A549 (cell line): ENCODE measurements around the gene HIVEP3.

Experiments
- BHLHE40 ChIP-seq: IDR thresholded peaks from 2 replicates; pipeline ENCODE4 v1.6.1; 2012; ENCODE audit warnings: low read depth, low read length, inconsistent platforms
- CHD2 ChIP-seq: fragments of 150-350 bp; IDR thresholded peaks from 2 replicates; pipeline ENCODE4 v1.6.1; 2014; ENCODE audit warnings: low read length; ENCODE audit not compliant: partially characterized antibody
- CTCF ChIP-seq: fragments of >200 bp; sonication (Bioruptor Twin); formaldehyde crosslinking; IDR thresholded peaks from 3 replicates; pipeline ENCODE4 v1.5.1; 2016
- FOSL2 ChIP-seq, 2 experiments: fragments of 450-650 bp in 1 of 2; fragments of >200 bp in 1 of 2; sonication (Bioruptor Twin) in 1 of 2; formaldehyde crosslinking; IDR thresholded peaks; 2 replicates each; pipeline versions ENCODE4 v1.5.0 to v1.6.1; 2016 to 2020; ENCODE audit warnings: mild to moderate bottlenecking in 1 of 2, moderate library complexity in 1 of 2
- FOXS1 ChIP-seq: fragments of 250-450 bp; sonication (Bioruptor Pico); IDR thresholded peaks from 2 replicates; pipeline ENCODE4 v1.5.0; 2020; ENCODE audit warnings: mild to moderate bottlenecking, moderate library complexity
- HDAC2 ChIP-seq: fragments of 200-600 bp; sonication (generic); IDR thresholded peaks from 2 replicates; pipeline ENCODE4 v1.6.1; 2016
- HEYL ChIP-seq: fragments of 250-450 bp; sonication (Bioruptor Pico); IDR thresholded peaks from 2 replicates; pipeline ENCODE4 v1.8.0; 2021; ENCODE audit warnings: mild to moderate bottlenecking, moderate library complexity
- HOXB5 ChIP-seq: fragments of 250-450 bp; sonication (Bioruptor Pico); IDR thresholded peaks from 2 replicates; pipeline ENCODE4 v1.5.0; 2020; ENCODE audit warnings: mild to moderate bottlenecking, moderate library complexity
- MAFK ChIP-seq: fragments of 450-650 bp; IDR thresholded peaks from 2 replicates; pipeline ENCODE4 v1.6.1; 2014; ENCODE audit not compliant: partially characterized antibody
- MYC ChIP-seq: IDR thresholded peaks from 2 replicates; pipeline ENCODE4 v1.6.1; 2012; ENCODE audit warnings: mild to moderate bottlenecking, inconsistent platforms, low read length, improper control_type of control experiment, borderline replicate concordance
- PHF8 ChIP-seq: fragments of 200-600 bp; sonication (generic); IDR thresholded peaks from 2 replicates; pipeline ENCODE4 v1.6.1; 2016; ENCODE audit warnings: low read depth, mild to moderate bottlenecking, antibody characterized with exemption, moderate library complexity, borderline replicate concordance
- POLR2A ChIP-seq: IDR thresholded peaks from 2 replicates; pipeline ENCODE4 v1.6.1; 2012; ENCODE audit warnings: mild to moderate bottlenecking, low read length
- RAD21 ChIP-seq, 2 experiments: fragments of >200 bp in 1 of 2; sonication (Bioruptor Twin) in 1 of 2; formaldehyde crosslinking in 1 of 2; IDR thresholded peaks in 1 of 2; conservative IDR thresholded peaks in 1 of 2; 2 replicates in 1 of 2; 3 replicates in 1 of 2; pipeline ENCODE4 v1.6.1; 2012 to 2018; ENCODE audit warnings: inconsistent platforms in 1 of 2
- TF ChIP-seq, protein P1 (sequence below): fragments of 250-450 bp; sonication (Bioruptor Pico); IDR thresholded peaks from 2 replicates; pipeline ENCODE4 v1.5.0; 2021; ENCODE audit warnings: mild to moderate bottlenecking, moderate library complexity, borderline replicate concordance

GRCh38 chr1:41499591-41499990, 419.1 kb downstream of the HIVEP3 start:
- TF ChIP-seq POLR2A (no peak), BHLHE40 (no peak), CTCF (no peak), RAD21 (conservative IDR thresholded peaks at IDR 0.05 in 1 of 2, IDR thresholded peaks at IDR 0.05 in 1 of 2) (no peak), MYC (no peak), HOXB5 (CRISPR knock-in tag) (no peak), MAFK (no peak), FOSL2 (IDR thresholded peaks at IDR 0.05) (no peak), FOSL2 (CRISPR knock-in tag; IDR thresholded peaks at IDR 0.05) (no peak), CHD2 (no peak), HDAC2 (no peak), PHF8 (no peak), FOXS1 (CRISPR knock-in tag) (no peak), HEYL (no peak)
- TF ChIP-seq, protein P1, sequence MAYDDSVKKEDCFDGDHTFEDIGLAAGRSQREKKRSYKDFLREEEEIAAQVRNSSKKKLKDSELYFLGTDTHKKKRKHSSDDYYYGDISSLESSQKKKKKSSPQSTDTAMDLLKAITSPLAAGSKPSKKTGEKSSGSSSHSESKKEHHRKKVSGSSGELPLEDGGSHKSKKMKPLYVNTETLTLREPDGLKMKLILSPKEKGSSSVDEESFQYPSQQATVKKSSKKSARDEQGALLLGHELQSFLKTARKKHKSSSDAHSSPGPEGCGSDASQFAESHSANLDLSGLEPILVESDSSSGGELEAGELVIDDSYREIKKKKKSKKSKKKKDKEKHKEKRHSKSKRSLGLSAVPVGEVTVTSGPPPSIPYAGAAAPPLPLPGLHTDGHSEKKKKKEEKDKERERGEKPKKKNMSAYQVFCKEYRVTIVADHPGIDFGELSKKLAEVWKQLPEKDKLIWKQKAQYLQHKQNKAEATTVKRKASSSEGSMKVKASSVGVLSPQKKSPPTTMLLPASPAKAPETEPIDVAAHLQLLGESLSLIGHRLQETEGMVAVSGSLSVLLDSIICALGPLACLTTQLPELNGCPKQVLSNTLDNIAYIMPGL (CRISPR knock-in tag) = no peak
